Kidney (tissue), 14 donors: ENCODE measurements around the gene CDC5L. TPM values are rescaled to one million over a fixed set of nuclear protein-coding genes. Genes with fewer than 3 reads are reported as not detected.
A peak's percentile ranks its signal among the peaks of the same experiment; 100 is the strongest.

Experiments
- DNase-seq, 5 donors: peaks; one replicate each; pipeline ENCODE4 v3.0.0-alpha.2; 2013 to 2020
- FAIRE-seq: peaks from 2 replicates; lab custom pipeline; 2012; peaks lifted over from hg19 to GRCh38; lab: Jason Lieb, UNC
- H3K27ac ChIP-seq, 2 donors: one replicate each; pipeline ENCODE4 v1.7.0; 2013; ENCODE audit warnings: low read depth in 2 of 2, low read length in 2 of 2, inconsistent platforms in 1 of 2
- H3K27me3 ChIP-seq: one replicate; pipeline ENCODE4 v1.7.1; 2013; ENCODE audit warnings: low read length, inconsistent platforms; ENCODE audit not compliant: control insufficient read depth, insufficient read depth
- H3K36me3 ChIP-seq, 3 donors: one replicate each; pipeline versions ENCODE4 v1.7.0 to v1.7.1; 2013; ENCODE audit warnings: low read length in 3 of 3, control low read depth in 1 of 3, inconsistent platforms in 1 of 3; ENCODE audit not compliant: insufficient read depth in 3 of 3, control insufficient read depth in 2 of 3
- H3K4me1 ChIP-seq, 3 donors: one replicate each; pipeline versions ENCODE4 v1.7.0 to v1.7.1; 2013; ENCODE audit warnings: low read length in 3 of 3, inconsistent platforms in 1 of 3, low read depth in 1 of 3; ENCODE audit not compliant: control insufficient read depth in 2 of 3, insufficient read depth in 2 of 3
- H3K4me3 ChIP-seq, 3 donors: one replicate each; pipeline versions ENCODE4 v1.7.0 to v1.8.1; 2013; ENCODE audit warnings: low read length in 3 of 3, control low read depth in 1 of 3, inconsistent platforms in 1 of 3
- H3K9ac ChIP-seq, 3 donors: one replicate each; pipeline versions ENCODE4 v1.7.0 to v1.7.1; 2013; ENCODE audit warnings: low read length in 3 of 3, control low read depth in 1 of 3, inconsistent platforms in 1 of 3
- H3K9me3 ChIP-seq, 3 donors: one replicate each; pipeline versions ENCODE4 v1.7.0 to v1.7.1; 2013; ENCODE audit warnings: low read length in 3 of 3, control low read depth in 1 of 3, inconsistent platforms in 1 of 3; ENCODE audit not compliant: control insufficient read depth in 2 of 3, insufficient read depth in 1 of 3
- CTCF ChIP-seq: IDR thresholded peaks from 3 replicates; pipeline ENCODE4 v1.5.1; 2012; ENCODE audit warnings: mild to moderate bottlenecking, moderate library complexity, borderline replicate concordance; ENCODE audit not compliant: insufficient read depth; ENCODE audit errors: extremely low read depth
- intact Hi-C: fragments of 100-400 bp; cut with DNase I; formaldehyde crosslinking; loops from one replicate; pipeline ENCODE4 v1.11.1; 2022
- polyA plus RNA-seq: library from polyadenylated mRNA; stranded (reverse); fragments of 350-450 nt; fragmentation: Illumina TruSeq; extraction: RNeasy Lipid Tissue Mini Kit (QIAGEN cat#74804); gene quantifications from one replicate; pipeline ENCODE4 v1.2.3, GENCODE V29; 2014; ENCODE audit warnings: low read depth, low replicate concordance; ENCODE audit not compliant: insufficient read depth
- total RNA-seq: library from RNA; stranded (reverse); fragmentation: NEBNext Ultra II Directional; extraction: Animal tissue kit (Norgen Biotek cat#: 25700); gene quantifications from one replicate; pipeline ENCODE4 v1.2.1, GENCODE V29; 2021
- donor health status: control.
- donor health status: control.
- donor health status: control.
- donor health status: control.
- donor health status: control.
- donor health status: DM: yes; HTN: yes; CAD: no.
- donor health status: Normal renal cell carcinoma (clear cell type).

The CDC5L gene
- total and polyA plus RNA-seq, 2 donors from 2014 or later, result 7.6 to 17.6 TPM

GRCh38 chr6:44487586-44487985 lies 100.1 kb downstream of the CDC5L start:
- DNase-seq (no peak), FAIRE-seq (no peak)
- Histone ChIP-seq H3K27me3 (no peaks in the 10 kb centered on the region), H3K9me3 (no peaks in the 10 kb centered on the region), H3K36me3 (no peaks in the 10 kb centered on the region), H3K9ac (no peak overlapping the region), H3K4me3 (no peak overlapping the region), H3K27ac (no peak overlapping the region), H3K4me1 (no peaks in the 10 kb centered on the region)
- TF ChIP-seq CTCF, result no peak
- intact Hi-C loops, result no loop called here

GRCh38 chr6:44489910-44490604 lies 102.6 kb downstream of the CDC5L start:
- Histone ChIP-seq H3K4me3 (no peak overlapping the region), H3K9ac (peak overlapping the region in 1 of 3 donors; percentile 29), H3K36me3 (no peaks in the 10 kb centered on the region), H3K4me1 (no peaks in the 10 kb centered on the region), H3K9me3 (no peaks in the 10 kb centered on the region), H3K27ac (peak overlapping the region; percentile 13 to 60), H3K27me3 (no peaks in the 10 kb centered on the region)
- DNase-seq (peak in 2 of 5 donors; percentile 58 to 88), FAIRE-seq (no peak)
- no peak for TF ChIP-seq CTCF
- intact Hi-C loops, result no loop called here

- intact Hi-C loops, result no loop called here
- Histone ChIP-seq H3K36me3 (no peaks in the 10 kb centered on the region), H3K27ac (no peak overlapping the region), H3K9ac (no peak overlapping the region), H3K4me3 (no peak overlapping the region), H3K9me3 (no peaks in the 10 kb centered on the region), H3K27me3 (no peaks in the 10 kb centered on the region), H3K4me1 (no peaks in the 10 kb centered on the region)
- FAIRE-seq, result no peak
- no peak for TF ChIP-seq CTCF
- no peak for DNase-seq
Measured at GRCh38 chr6:44493132-44493531, 105.6 kb downstream of the CDC5L start.
